NCI-H2081 treated with DMSO at 0.1 percent for 48 hours (cell line): Measurements from ENCODE around the gene AEBP2.
"Not testable (repeated sequence)": the region's sequence is repeated elsewhere in the genome, so short reads cannot be mapped to it uniquely, and the experiment has no call there.

ENCODE experiments used
- DNase-seq: peaks from one replicate; lab custom pipeline; 2025; lab: John Stamatoyannopoulos, UW

The AEBP2 gene

DNA sequence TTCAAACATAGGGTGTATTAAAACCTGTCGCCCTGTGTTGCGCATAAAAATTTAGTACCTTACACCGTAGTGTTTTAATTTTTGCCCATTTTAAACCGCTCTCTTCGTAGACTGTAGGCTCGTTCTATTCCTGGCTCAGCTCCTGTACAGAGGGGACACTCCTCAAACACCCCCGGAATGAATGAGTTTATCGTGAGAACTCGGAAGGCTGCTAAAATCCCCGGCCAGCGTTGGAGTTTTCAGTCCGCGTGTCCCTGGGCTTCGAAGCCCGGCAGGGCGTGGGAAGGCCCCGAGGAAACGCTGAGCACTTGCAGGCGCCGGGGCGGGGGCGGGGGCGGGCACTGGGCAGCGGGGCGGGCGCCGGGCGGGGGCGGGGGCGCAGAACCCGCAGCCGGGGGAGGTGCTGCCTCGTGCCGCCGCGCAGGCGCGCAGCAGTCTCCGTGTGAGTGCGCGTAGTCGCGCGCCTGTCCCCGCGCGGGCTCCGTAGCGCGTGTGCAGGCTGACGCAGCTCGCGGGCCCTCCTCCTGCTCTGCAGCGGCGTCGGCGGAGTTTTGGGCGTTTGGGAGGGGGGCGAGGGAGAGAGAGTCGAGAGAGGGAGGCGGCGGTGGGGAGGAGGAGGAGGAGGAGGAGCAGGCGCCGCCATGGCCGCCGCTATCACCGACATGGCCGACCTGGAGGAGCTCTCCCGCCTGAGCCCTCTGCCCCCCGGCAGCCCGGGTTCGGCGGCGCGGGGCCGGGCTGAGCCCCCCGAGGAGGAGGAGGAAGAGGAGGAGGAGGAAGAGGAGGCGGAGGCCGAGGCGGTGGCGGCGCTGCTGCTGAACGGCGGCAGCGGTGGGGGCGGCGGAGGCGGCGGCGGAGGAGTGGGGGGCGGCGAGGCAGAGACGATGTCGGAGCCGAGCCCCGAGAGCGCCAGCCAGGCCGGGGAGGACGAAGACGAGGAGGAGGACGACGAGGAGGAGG is at the start of gene AEBP2:
Gene AEBP2, plus strand, starts transcription at position 434 of the 960 bp plus-strand sequence. Its CDS starts 208 bp downstream, at position 642.
- DNase-seq, result no peak

- no peak for DNase-seq
Observed at GRCh38 chr12:19390051-19390598, 49.2 kb upstream of the AEBP2 start.

DNA sequence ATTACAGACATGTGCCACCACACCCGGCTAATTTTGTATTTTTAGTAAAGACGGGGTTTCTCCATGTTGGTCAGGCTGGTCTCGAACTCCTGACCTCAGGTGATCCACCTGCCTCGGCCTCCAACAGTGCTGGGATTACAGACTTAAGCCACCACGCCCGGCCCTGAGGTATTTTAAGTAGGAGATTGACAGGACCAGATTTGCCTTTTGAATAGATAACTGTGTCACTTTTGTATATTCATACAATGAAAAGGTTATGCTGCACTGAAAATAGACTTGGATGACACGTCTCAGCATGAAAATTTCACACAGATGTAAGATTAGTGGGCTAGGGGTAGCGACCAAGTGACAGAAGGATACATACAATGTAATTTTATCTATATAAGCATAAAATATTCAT is 46.6 kb upstream of the AEBP2 start:
- DNase-seq, result not testable (repeated sequence)

DNA sequence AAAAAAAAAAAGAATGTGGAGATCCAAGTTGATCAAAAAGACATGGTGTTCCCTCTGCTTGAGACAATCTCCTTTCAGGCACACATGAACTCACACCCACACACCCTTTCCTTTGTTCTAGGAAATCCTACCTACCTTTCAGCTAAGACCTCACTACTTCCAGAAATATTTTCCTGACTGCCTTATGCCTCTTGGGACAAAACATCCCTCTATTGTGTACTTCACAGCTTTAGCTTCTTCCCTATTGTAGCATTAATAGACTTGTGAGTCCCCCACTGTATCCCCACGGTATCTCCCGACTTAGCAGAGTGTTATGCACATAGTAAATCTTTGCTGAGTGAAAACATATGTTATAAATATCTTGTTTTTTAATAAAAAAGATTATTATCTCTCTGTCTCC is 44.9 kb upstream of the AEBP2 start:
- no peak for DNase-seq

GRCh38 chr12:19397534-19397933 is 41.8 kb upstream of the AEBP2 start:
- DNase-seq, result no peak

- DNase-seq, result no peak
Observed at GRCh38 chr12:19398376-19399363, 40.6 kb upstream of the AEBP2 start.

GRCh38 chr12:19400649-19401285 is 38.5 kb upstream of the AEBP2 start:
- DNase-seq, result not testable (repeated sequence)

DNA sequence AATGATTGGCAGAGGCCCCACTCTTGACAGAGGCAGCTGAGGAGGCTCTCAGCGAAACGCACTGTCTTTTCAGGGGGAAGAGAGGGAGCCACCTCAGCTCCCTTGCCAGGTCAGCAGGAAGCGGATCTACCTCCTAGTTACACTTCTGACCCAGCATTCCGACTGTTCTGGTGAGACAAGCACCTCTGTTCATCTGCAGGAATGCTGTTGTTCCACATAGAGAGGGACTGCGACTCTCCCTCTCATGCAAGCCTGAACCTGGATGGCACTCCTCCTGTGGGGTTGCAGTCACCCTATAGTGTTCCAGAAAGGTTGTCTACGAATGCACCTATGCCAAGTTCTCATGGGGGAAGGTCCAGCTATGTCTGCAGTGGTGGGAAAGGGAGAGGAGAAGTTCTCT is 37.1 kb upstream of the AEBP2 start:
- no peak for DNase-seq

- DNase-seq, result no peak
Observed at GRCh38 chr12:19402743-19403431, 36.4 kb upstream of the AEBP2 start.

DNA sequence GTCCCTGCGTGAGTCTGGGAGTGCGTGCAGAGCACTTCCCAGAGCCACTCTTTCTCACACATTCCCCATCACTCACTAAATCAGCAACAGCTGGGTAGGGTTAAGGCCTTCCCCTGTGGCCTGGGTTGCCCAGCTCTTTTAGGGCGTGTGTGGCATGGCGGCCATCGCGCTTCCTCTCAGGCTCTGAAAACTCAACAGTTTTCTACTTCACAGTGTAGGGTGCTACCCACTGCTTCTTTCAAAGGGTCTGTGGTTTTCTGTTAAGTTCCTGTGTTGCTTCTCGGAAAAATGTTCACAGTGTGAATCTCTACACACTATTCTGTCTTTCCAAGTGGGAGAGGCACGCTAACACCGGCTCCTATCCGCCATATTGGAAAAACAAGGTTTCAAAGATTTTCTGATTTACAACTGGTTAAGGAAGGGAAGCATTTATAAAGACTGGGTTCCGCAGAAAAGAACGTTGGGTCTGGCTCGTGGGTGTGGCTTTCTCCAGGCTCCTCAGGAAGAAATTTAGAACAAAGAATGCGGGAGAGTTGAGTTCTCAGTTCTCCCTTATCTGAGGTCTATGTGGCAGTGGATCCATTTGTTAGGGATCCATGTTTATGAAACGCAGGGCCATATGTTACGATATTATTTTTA is 34.9 kb upstream of the AEBP2 start:
- no peak for DNase-seq

- DNase-seq, result no peak
Observed at GRCh38 chr12:19409376-19409775, 29.9 kb upstream of the AEBP2 start.

DNA sequence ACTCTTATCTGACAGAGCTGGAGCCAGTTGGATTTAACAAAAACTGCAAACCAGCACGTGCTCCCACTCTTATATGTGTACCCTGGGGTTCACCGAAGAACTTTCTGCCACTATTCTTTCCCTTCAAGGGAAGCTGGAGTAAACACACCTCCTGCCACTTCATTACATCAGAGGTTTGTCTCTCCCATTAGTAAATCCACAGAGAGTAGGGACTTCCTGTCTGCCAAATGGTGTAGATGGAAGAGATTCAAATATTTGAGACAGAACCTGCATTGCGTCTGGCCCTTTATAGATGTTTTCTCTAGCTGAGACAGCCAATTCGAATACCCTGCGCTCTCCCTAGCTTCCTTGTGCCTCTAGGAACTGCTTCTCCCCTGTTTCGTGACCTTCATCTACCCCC is 29.1 kb upstream of the AEBP2 start:
- no peak for DNase-seq

DNA sequence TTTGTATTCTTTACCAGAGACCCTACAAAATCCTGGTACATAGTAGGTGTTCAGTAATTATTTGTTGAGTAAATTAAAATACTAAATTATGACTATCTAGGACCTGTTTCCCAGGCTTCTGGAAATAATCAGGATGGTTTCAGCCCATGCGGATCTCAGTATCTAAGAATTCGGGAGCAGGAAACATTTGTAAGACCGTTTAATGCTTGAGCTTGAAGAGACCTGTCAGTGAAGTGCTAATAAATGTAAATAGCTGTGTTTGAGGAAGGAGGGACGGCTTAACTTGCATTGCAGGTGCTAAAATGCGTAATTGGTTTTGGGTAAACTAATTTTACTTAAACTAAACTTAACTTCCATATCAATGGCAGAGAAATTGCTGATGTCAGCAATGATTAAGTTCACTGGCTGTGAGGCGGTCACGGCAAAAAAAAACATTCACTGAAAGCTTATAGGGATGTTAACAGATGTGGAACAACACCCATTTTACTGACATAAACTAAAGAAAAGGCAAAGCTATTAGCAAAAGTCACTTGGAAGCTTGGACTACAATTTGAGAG is 28.6 kb upstream of the AEBP2 start:
- DNase-seq, result no peak

DNA sequence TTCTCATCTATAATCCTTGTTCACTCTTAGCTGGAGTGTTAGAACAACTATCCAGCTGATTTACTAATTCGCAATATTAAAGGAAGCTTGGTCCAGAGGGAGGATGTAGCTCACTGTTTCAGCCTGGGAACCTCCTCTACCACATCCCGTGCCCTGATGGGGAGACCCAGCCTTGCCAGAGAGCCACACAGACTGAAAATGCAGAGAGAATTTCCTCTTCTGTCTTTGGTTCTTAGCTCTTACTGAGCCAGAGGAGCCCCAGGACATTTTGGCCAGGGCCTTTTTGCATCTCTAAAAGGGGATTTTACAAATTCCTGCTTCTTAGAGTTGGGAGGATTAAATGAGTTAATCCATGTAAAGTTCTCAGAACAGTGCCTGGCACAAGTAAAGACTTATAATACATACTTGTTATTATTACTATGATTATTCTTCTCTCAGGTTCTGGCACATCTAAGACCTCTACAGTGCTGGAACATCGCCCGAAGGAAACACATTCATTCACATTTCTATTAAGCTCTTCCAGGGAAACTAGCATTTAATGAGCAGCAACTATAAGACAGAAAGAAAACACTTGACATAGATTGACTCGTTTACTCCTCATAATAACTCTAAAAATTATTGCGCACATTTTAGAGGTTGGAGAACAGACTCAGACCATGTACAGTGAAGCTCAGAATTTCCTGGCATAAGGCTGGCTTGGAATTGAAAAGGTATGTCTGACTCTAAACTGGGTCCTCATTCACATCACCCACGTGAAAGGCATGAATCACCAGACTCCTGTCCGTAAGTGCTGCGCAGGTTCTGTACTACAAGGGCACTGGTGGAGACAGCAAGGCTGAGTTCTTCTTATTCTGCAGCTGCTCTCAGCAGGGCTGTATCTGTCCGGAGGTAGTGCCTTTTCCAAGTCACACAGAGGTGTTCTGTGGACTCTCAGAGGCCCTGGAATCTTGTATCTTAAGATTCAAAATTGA is 27.8 kb upstream of the AEBP2 start:
- no peak for DNase-seq

DNA sequence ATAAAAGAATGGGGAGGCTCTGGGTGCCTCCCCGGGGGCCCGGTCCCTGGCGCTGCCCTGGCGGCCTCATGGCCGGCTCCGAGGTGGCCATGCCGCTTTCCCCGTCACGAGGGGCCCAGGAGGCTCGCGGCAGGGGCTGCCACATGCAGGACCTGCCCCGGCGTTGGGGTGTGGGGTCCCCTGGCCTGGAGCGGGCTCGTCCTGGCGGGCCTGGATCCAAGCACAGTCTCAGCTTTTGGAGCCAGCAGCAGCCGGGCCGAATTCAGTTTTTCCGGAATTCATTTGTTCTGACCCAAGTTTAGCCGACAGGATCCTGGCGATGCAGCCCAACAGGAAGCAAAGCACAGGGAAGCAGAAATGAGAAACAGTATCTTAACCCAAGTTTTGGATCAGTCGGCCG is 26.4 kb upstream of the AEBP2 start:
- no peak for DNase-seq

- not testable (repeated sequence) for DNase-seq
Observed at GRCh38 chr12:19413582-19413981, 25.7 kb upstream of the AEBP2 start.

GRCh38 chr12:19415563-19415962 is 23.7 kb upstream of the AEBP2 start:
- no peak for DNase-seq

- DNase-seq, result no peak
Observed at GRCh38 chr12:19419086-19419485, 20.2 kb upstream of the AEBP2 start.
